Activated T-helper 17 cell treated with anti-CD3 and anti-CD28 coated beads, Interleukin-2, amount 50 U/mL, for 72 hours (primary cell): ENCODE measurements around the gene MERTK. TPM values are rescaled to one million over a fixed set of nuclear protein-coding genes. Genes with fewer than 3 reads are reported as not detected.

Source experiments
- ATAC-seq: fragments of 150-1000 bp; cut with Tn5 transposase; replicated peaks from 2 replicates; pipeline ENCODE4 v1.10.0; 2021; ENCODE audit warnings: mild to moderate bottlenecking, moderate library complexity
- H3K27ac Mint-ChIP-seq: one replicate; pipeline ENCODE4 v1.8.0; 2022; ENCODE audit warnings: mixed read lengths
- H3K27me3 Mint-ChIP-seq: one replicate; pipeline ENCODE4 v1.8.0; 2022; ENCODE audit warnings: mixed read lengths
- H3K36me3 Mint-ChIP-seq: one replicate; pipeline ENCODE4 v1.8.0; 2022; ENCODE audit warnings: low read depth, mild to moderate bottlenecking, mixed read lengths
- H3K4me1 Mint-ChIP-seq: one replicate; pipeline ENCODE4 v1.8.0; 2022; ENCODE audit warnings: mixed read lengths
- H3K4me3 Mint-ChIP-seq: one replicate; pipeline ENCODE4 v1.8.0; 2022; ENCODE audit warnings: mild to moderate bottlenecking, mixed read lengths
- H3K9me3 Mint-ChIP-seq: one replicate; pipeline ENCODE4 v1.8.0; 2022; ENCODE audit warnings: mixed read lengths
- total RNA-seq, 2 donors: library from RNA; stranded (reverse); gene quantifications; one replicate each; pipeline ENCODE4 v1.2.3, GENCODE V29; 2022

The MERTK gene
- total RNA-seq, 2 donors from 2014 or later, result 0.43 to 0.87 TPM

- Mint-ChIP-seq H3K27me3 (peaks cover 3% of the 10 kb centered on the region), H3K4me1 (no peaks in the 10 kb centered on the region), H3K9me3 (no peaks in the 10 kb centered on the region), H3K4me3 (no peak overlapping the region), H3K36me3 (no peaks in the 10 kb centered on the region), H3K27ac (no peak overlapping the region)
- no peak for ATAC-seq
Measured at GRCh38 chr2:112008910-112009485, 110.6 kb downstream of the MERTK start.

- no peaks in the 10 kb centered on the region for H3K36me3 Mint-ChIP-seq
Measured at GRCh38 chr2:112010751-112011150, 112.3 kb downstream of the MERTK start.

GRCh38 chr2:112012556-112012955 is 114.1 kb downstream of the MERTK start:
- no peak for ATAC-seq
- Mint-ChIP-seq H3K27me3 (peaks cover 20% of the 10 kb centered on the region), H3K9me3 (no peaks in the 10 kb centered on the region), H3K27ac (no peak overlapping the region), H3K36me3 (no peaks in the 10 kb centered on the region), H3K4me3 (no peak overlapping the region), H3K4me1 (no peaks in the 10 kb centered on the region)

More at GRCh38 chr2:112010751-112011150, 112.3 kb downstream of the MERTK start:
- Mint-ChIP-seq H3K9me3 (no peaks in the 10 kb centered on the region), H3K4me1 (no peaks in the 10 kb centered on the region), H3K4me3 (no peak overlapping the region), H3K27ac (no peak overlapping the region), H3K27me3 (peaks cover 9% of the 10 kb centered on the region)
- no peak for ATAC-seq

- Mint-ChIP-seq H3K9me3 (no peaks in the 10 kb centered on the region), H3K27ac (no peak overlapping the region), H3K36me3 (no peaks in the 10 kb centered on the region), H3K4me1 (no peaks in the 10 kb centered on the region), H3K4me3 (no peak overlapping the region), H3K27me3 (peaks cover 34% of the 10 kb centered on the region)
- ATAC-seq, result no peak
Measured at GRCh38 chr2:112018846-112019245, 120.4 kb downstream of the MERTK start.

- H3K27me3 Mint-ChIP-seq, result peaks cover 34% of the 10 kb centered on the region
- H3K4me1 Mint-ChIP-seq, result no peaks in the 10 kb centered on the region
- no peak overlapping the region for H3K4me3 Mint-ChIP-seq
- H3K27ac Mint-ChIP-seq, result no peak overlapping the region
- no peaks in the 10 kb centered on the region for H3K9me3 Mint-ChIP-seq
- no peaks in the 10 kb centered on the region for H3K36me3 Mint-ChIP-seq
- ATAC-seq, result no peak
Measured at GRCh38 chr2:112019569-112019982, 121.2 kb downstream of the MERTK start.

GRCh38 chr2:112020561-112020960 is 122.2 kb downstream of the MERTK start:
- no peaks in the 10 kb centered on the region for H3K36me3 Mint-ChIP-seq
- no peak overlapping the region for H3K4me3 Mint-ChIP-seq
- H3K27me3 Mint-ChIP-seq, result peaks cover 27% of the 10 kb centered on the region
- no peak overlapping the region for H3K27ac Mint-ChIP-seq
- no peak for ATAC-seq
- H3K4me1 Mint-ChIP-seq, result no peaks in the 10 kb centered on the region
- H3K9me3 Mint-ChIP-seq, result no peaks in the 10 kb centered on the region

- no peak for ATAC-seq
- Mint-ChIP-seq H3K27ac (no peak overlapping the region), H3K27me3 (peaks cover 24% of the 10 kb centered on the region), H3K9me3 (no peaks in the 10 kb centered on the region), H3K4me3 (no peak overlapping the region), H3K4me1 (no peaks in the 10 kb centered on the region), H3K36me3 (no peaks in the 10 kb centered on the region)
Measured at GRCh38 chr2:112021290-112021689, 122.9 kb downstream of the MERTK start.

- Mint-ChIP-seq H3K9me3 (no peaks in the 10 kb centered on the region), H3K4me3 (no peak overlapping the region), H3K4me1 (no peaks in the 10 kb centered on the region), H3K36me3 (no peaks in the 10 kb centered on the region), H3K27me3 (peaks cover 19% of the 10 kb centered on the region), H3K27ac (no peak overlapping the region)
- ATAC-seq, result no peak
Measured at GRCh38 chr2:112021781-112022231, 123.4 kb downstream of the MERTK start.

- no peak for ATAC-seq
Measured at GRCh38 chr2:112023707-112024106, 125.3 kb downstream of the MERTK start.

GRCh38 chr2:112024231-112024630 is 125.8 kb downstream of the MERTK start:
- Mint-ChIP-seq H3K4me3 (no peak overlapping the region), H3K36me3 (no peaks in the 10 kb centered on the region), H3K27me3 (peaks cover 11% of the 10 kb centered on the region), H3K9me3 (no peaks in the 10 kb centered on the region), H3K4me1 (no peaks in the 10 kb centered on the region), H3K27ac (no peak overlapping the region)
- no peak for ATAC-seq

More at GRCh38 chr2:112023707-112024106, 125.3 kb downstream of the MERTK start:
- H3K27ac Mint-ChIP-seq, result no peak overlapping the region
- no peak overlapping the region for H3K4me3 Mint-ChIP-seq
- H3K9me3 Mint-ChIP-seq, result no peaks in the 10 kb centered on the region
- H3K27me3 Mint-ChIP-seq, result peaks cover 14% of the 10 kb centered on the region
- no peaks in the 10 kb centered on the region for H3K4me1 Mint-ChIP-seq
- no peaks in the 10 kb centered on the region for H3K36me3 Mint-ChIP-seq

GRCh38 chr2:112024896-112025491 is 126.6 kb downstream of the MERTK start:
- H3K4me3 Mint-ChIP-seq, result no peak overlapping the region
- H3K27me3 Mint-ChIP-seq, result peaks cover 14% of the 10 kb centered on the region
- ATAC-seq, result no peak
- no peaks in the 10 kb centered on the region for H3K4me1 Mint-ChIP-seq
- H3K9me3 Mint-ChIP-seq, result no peaks in the 10 kb centered on the region
- no peaks in the 10 kb centered on the region for H3K36me3 Mint-ChIP-seq
- H3K27ac Mint-ChIP-seq, result no peak overlapping the region

GRCh38 chr2:112026509-112026908 is 128.1 kb downstream of the MERTK start:
- no peak overlapping the region for H3K27ac Mint-ChIP-seq
- no peaks in the 10 kb centered on the region for H3K36me3 Mint-ChIP-seq
- no peak for ATAC-seq
- H3K9me3 Mint-ChIP-seq, result no peaks in the 10 kb centered on the region
- H3K4me1 Mint-ChIP-seq, result no peaks in the 10 kb centered on the region
- peaks cover 4% of the 10 kb centered on the region for H3K27me3 Mint-ChIP-seq
- no peak overlapping the region for H3K4me3 Mint-ChIP-seq

GRCh38 chr2:112027767-112028166 is 129.4 kb downstream of the MERTK start:
- ATAC-seq, result no peak
- H3K27ac Mint-ChIP-seq, result no peak overlapping the region
- H3K36me3 Mint-ChIP-seq, result no peaks in the 10 kb centered on the region
- H3K4me3 Mint-ChIP-seq, result no peak overlapping the region
- H3K4me1 Mint-ChIP-seq, result no peaks in the 10 kb centered on the region
- H3K27me3 Mint-ChIP-seq, result peaks cover 8% of the 10 kb centered on the region
- H3K9me3 Mint-ChIP-seq, result no peaks in the 10 kb centered on the region

- Mint-ChIP-seq H3K9me3 (no peaks in the 10 kb centered on the region), H3K36me3 (no peaks in the 10 kb centered on the region), H3K27ac (no peak overlapping the region), H3K4me1 (no peaks in the 10 kb centered on the region), H3K4me3 (no peak overlapping the region), H3K27me3 (peaks cover 8% of the 10 kb centered on the region)
- ATAC-seq, result no peak
Measured at GRCh38 chr2:112029164-112029563, 130.8 kb downstream of the MERTK start.

GRCh38 chr2:112031473-112032223 is 133.2 kb downstream of the MERTK start:
- Mint-ChIP-seq H3K36me3 (no peaks in the 10 kb centered on the region), H3K4me3 (no peak overlapping the region), H3K9me3 (no peaks in the 10 kb centered on the region), H3K27me3 (peaks cover 8% of the 10 kb centered on the region), H3K27ac (no peak overlapping the region), H3K4me1 (no peaks in the 10 kb centered on the region)
- no peak for ATAC-seq
